Neuronal stem cell (in vitro differentiated cells): ENCODE results near the gene PRRC2B.
A peak's percentile ranks its signal among the peaks of the same experiment; 100 is the strongest.

ENCODE experiments used
- DNase-seq: peaks from one replicate; pipeline ENCODE4 v3.0.0-alpha.2; 2013; ENCODE audit warnings: low spot score
- H2AFZ ChIP-seq: one replicate; pipeline ENCODE4 v1.6.1; 2013; ENCODE audit warnings: mild to moderate bottlenecking, low read length, inconsistent platforms
- H2AK5ac ChIP-seq: 2 replicates; pipeline ENCODE4 v1.6.1; 2013; ENCODE audit warnings: low read depth, mild to moderate bottlenecking, inconsistent platforms, low read length, moderate library complexity, mixed read lengths
- H2BK120ac ChIP-seq: 2 replicates; pipeline ENCODE4 v1.6.1; 2013; ENCODE audit warnings: low read depth, mild to moderate bottlenecking, inconsistent platforms, low read length, moderate library complexity, mixed read lengths
- H2BK12ac ChIP-seq: one replicate; pipeline ENCODE4 v1.6.1; 2013; ENCODE audit warnings: low read length, inconsistent platforms
- H2BK15ac ChIP-seq: 2 replicates; pipeline ENCODE4 v1.6.1; 2013; ENCODE audit warnings: mild to moderate bottlenecking, low read length, inconsistent platforms, mixed read lengths
- H2BK5ac ChIP-seq: one replicate; pipeline ENCODE4 v1.6.1; 2013; ENCODE audit warnings: inconsistent platforms, mild to moderate bottlenecking, low read length, moderate library complexity
- H3K14ac ChIP-seq: one replicate; pipeline ENCODE4 v1.6.1; 2013; ENCODE audit warnings: low read length, inconsistent platforms
- H3K18ac ChIP-seq: 2 replicates; pipeline ENCODE4 v1.6.1; 2013; ENCODE audit warnings: low read length, inconsistent platforms
- H3K23ac ChIP-seq: 2 replicates; pipeline ENCODE4 v1.6.1; 2013; ENCODE audit warnings: low read depth, mild to moderate bottlenecking, mixed read lengths, low read length, inconsistent platforms; ENCODE audit not compliant: poor library complexity
- H3K27ac ChIP-seq: replicated peaks from 3 replicates; pipeline ENCODE4 v1.5.1; 2013; ENCODE audit warnings: low read length, inconsistent platforms
- H3K27me3 ChIP-seq, 3 experiments: 2 replicates each; pipeline ENCODE4 v1.6.1; 2013; ENCODE audit warnings: low read length in 3 of 3, mild to moderate bottlenecking in 2 of 3, inconsistent platforms in 1 of 3, low read depth in 1 of 3, mixed read lengths in 1 of 3, moderate library complexity in 1 of 3; ENCODE audit not compliant: control insufficient read depth in 3 of 3, insufficient read depth in 3 of 3
- H3K36me3 ChIP-seq, 2 donors: replicated peaks in 1 of 2; 2 replicates each; pipeline ENCODE4 v1.6.1; 2013; ENCODE audit warnings: low read length in 2 of 2; ENCODE audit not compliant: control insufficient read depth in 2 of 2, insufficient read depth in 2 of 2
- H3K4ac ChIP-seq: 2 replicates; pipeline ENCODE4 v1.6.1; 2013; ENCODE audit warnings: inconsistent platforms, mild to moderate bottlenecking, low read length, moderate library complexity
- H3K4me1 ChIP-seq, 2 donors: 1 replicate in 1 of 2; 2 replicates in 1 of 2; pipeline ENCODE4 v1.6.1; 2013; ENCODE audit warnings: low read length in 2 of 2, low read depth in 1 of 2; ENCODE audit not compliant: control insufficient read depth in 2 of 2, insufficient read depth in 1 of 2
- H3K4me2 ChIP-seq: one replicate; pipeline ENCODE4 v1.6.1; 2013; ENCODE audit warnings: mild to moderate bottlenecking, low read length, inconsistent platforms; ENCODE audit not compliant: insufficient read depth, poor library complexity, severe bottlenecking
- H3K4me3 ChIP-seq, 2 donors: 2 replicates each; pipeline ENCODE4 v1.5.1; 2013; ENCODE audit warnings: low read length in 2 of 2, mild to moderate bottlenecking in 2 of 2, inconsistent platforms in 1 of 2, moderate library complexity in 1 of 2
- H3K79me1 ChIP-seq: one replicate; pipeline ENCODE4 v1.6.1; 2013; ENCODE audit warnings: low read depth, mild to moderate bottlenecking, inconsistent platforms, low read length, moderate library complexity
- H3K9ac ChIP-seq: one replicate; pipeline ENCODE4 v1.6.1; 2013; ENCODE audit warnings: mild to moderate bottlenecking, low read depth, low read length, inconsistent platforms; ENCODE audit not compliant: poor library complexity
- H3K9me3 ChIP-seq, 2 donors: replicated peaks in 1 of 2; 2 replicates each; pipeline versions ENCODE3 to v1.6.1; 2013; ENCODE audit warnings: low read length in 2 of 2, mild to moderate bottlenecking in 2 of 2, inconsistent platforms in 1 of 2, low read depth in 1 of 2, mixed read lengths in 1 of 2, moderate library complexity in 1 of 2; ENCODE audit not compliant: control insufficient read depth in 2 of 2, insufficient read depth in 1 of 2
- H4K8ac ChIP-seq: one replicate; pipeline ENCODE4 v1.6.1; 2013; ENCODE audit warnings: low read depth, mild to moderate bottlenecking, inconsistent platforms, low read length, moderate library complexity
- H4K91ac ChIP-seq: one replicate; pipeline ENCODE4 v1.6.1; 2013; ENCODE audit warnings: low read length, low read depth, mild to moderate bottlenecking, inconsistent platforms; ENCODE audit not compliant: poor library complexity
- WGBS, 2 donors: extraction: QIAGEN DNeasy Blood & Tissue Kit; methylation state at CpG; one replicate each; pipeline ENCODE4 v1.1.7; 2013; ENCODE audit warnings: missing lambda C conversion rate in 2 of 2, mixed read lengths in 1 of 2; ENCODE audit not compliant: insufficient read length in 2 of 2, insufficient replicate concordance in 1 of 2; ENCODE audit errors: extremely low coverage in 2 of 2; 5-methylcytosine and 5-hydroxymethylcytosine counted together

PRRC2B gene

GRCh38 chr9:131473198-131473885, 79.5 kb downstream of the PRRC2B start:
- H3K4me1 ChIP-seq: peaks cover 0 to 1% of the 10 kb centered on the region in 2 donors
- H4K91ac ChIP-seq: no peak overlapping the region
- no peak overlapping the region for H4K8ac ChIP-seq
- no peaks in the 10 kb centered on the region for H3K27me3 ChIP-seq
- no peak overlapping the region for H3K9ac ChIP-seq
- no peak overlapping the region for H3K14ac ChIP-seq
- H3K23ac ChIP-seq: no peak overlapping the region
- no peak overlapping the region for H3K4me3 ChIP-seq
- no peak overlapping the region for H2AK5ac ChIP-seq
- H2AFZ ChIP-seq: no peak overlapping the region
- H2BK120ac ChIP-seq: peak overlapping the region; percentile 30
- H2BK5ac ChIP-seq: no peak overlapping the region
- H2BK12ac ChIP-seq: no peak overlapping the region
- peaks cover 11% of the 10 kb centered on the region for H3K79me1 ChIP-seq
- no peak overlapping the region for H3K18ac ChIP-seq
- H3K36me3 ChIP-seq: peaks cover 78 to 98% of the 10 kb centered on the region in 2 donors
- no CpG with 5 or more reads among the region's 9 CpGs for WGBS, 2 donors
- no peak overlapping the region for H3K4ac ChIP-seq
- H2BK15ac ChIP-seq: no peak overlapping the region
- peak overlapping the region; percentile 43 for H3K27ac ChIP-seq
- no peak overlapping the region for H3K4me2 ChIP-seq
- no peaks in the 10 kb centered on the region for H3K9me3 ChIP-seq
- DNase-seq: no peak

- Histone ChIP-seq H3K4ac (no peak overlapping the region), H2AFZ (no peak overlapping the region), H2AK5ac (no peak overlapping the region), H3K18ac (no peak overlapping the region), H3K36me3 (peaks cover 78 to 98% of the 10 kb centered on the region in 2 donors), H2BK5ac (no peak overlapping the region), H3K79me1 (peaks cover 10% of the 10 kb centered on the region), H3K9ac (no peak overlapping the region), H4K91ac (no peak overlapping the region), H3K14ac (no peak overlapping the region), H3K27me3 (no peaks in the 10 kb centered on the region), H3K4me2 (no peak overlapping the region), H2BK120ac (peak overlapping the region; percentile 30), H3K4me1 (peaks cover 0 to 1% of the 10 kb centered on the region in 2 donors), H2BK12ac (no peak overlapping the region), H3K27ac (peak overlapping the region; percentile 43), H3K23ac (no peak overlapping the region), H2BK15ac (no peak overlapping the region), H3K9me3 (no peaks in the 10 kb centered on the region), H3K4me3 (no peak overlapping the region), H4K8ac (no peak overlapping the region)
- no peak for DNase-seq
- WGBS, 2 donors: no CpG with 5 or more reads among the region's 10 CpGs
Measured at GRCh38 chr9:131473891-131474290, 80.0 kb downstream of the PRRC2B start.

- H3K36me3 ChIP-seq: peaks cover 81 to 98% of the 10 kb centered on the region in 2 donors
- WGBS, 2 donors: no CpG with 5 or more reads among the region's 16 CpGs
- H3K9ac ChIP-seq: no peak overlapping the region
- no peaks in the 10 kb centered on the region for H3K9me3 ChIP-seq
- no peak overlapping the region for H2BK5ac ChIP-seq
- no peak overlapping the region for H2BK12ac ChIP-seq
- H3K79me1 ChIP-seq: peaks cover 15% of the 10 kb centered on the region
- H2BK15ac ChIP-seq: no peak overlapping the region
- no peak overlapping the region for H3K14ac ChIP-seq
- no peak overlapping the region for H3K4me3 ChIP-seq
- H3K4ac ChIP-seq: no peak overlapping the region
- no peaks in the 10 kb centered on the region for H3K27me3 ChIP-seq
- H2AFZ ChIP-seq: no peak overlapping the region
- H3K27ac ChIP-seq: no peak overlapping the region
- no peak overlapping the region for H4K8ac ChIP-seq
- peaks cover 0 to 1% of the 10 kb centered on the region in 2 donors for H3K4me1 ChIP-seq
- no peak overlapping the region for H3K4me2 ChIP-seq
- H3K23ac ChIP-seq: no peak overlapping the region
- no peak overlapping the region for H2AK5ac ChIP-seq
- no peak overlapping the region for H2BK120ac ChIP-seq
- H4K91ac ChIP-seq: no peak overlapping the region
- H3K18ac ChIP-seq: no peak overlapping the region
- DNase-seq: no peak
Measured at GRCh38 chr9:131474711-131475110, 80.8 kb downstream of the PRRC2B start.

- H3K79me1 ChIP-seq: peaks cover 14% of the 10 kb centered on the region
- H3K9me3 ChIP-seq: no peaks in the 10 kb centered on the region
- H4K8ac ChIP-seq: no peak overlapping the region
- peaks cover 79 to 98% of the 10 kb centered on the region in 2 donors for H3K36me3 ChIP-seq
- no peak overlapping the region for H3K4me2 ChIP-seq
- no peak overlapping the region for H2BK5ac ChIP-seq
- H2BK120ac ChIP-seq: no peak overlapping the region
- H2AK5ac ChIP-seq: no peak overlapping the region
- H3K4me3 ChIP-seq: no peak overlapping the region
- no peak overlapping the region for H3K4ac ChIP-seq
- H3K27me3 ChIP-seq: no peaks in the 10 kb centered on the region
- H3K23ac ChIP-seq: no peak overlapping the region
- H2AFZ ChIP-seq: no peak overlapping the region
- H3K18ac ChIP-seq: no peak overlapping the region
- H3K4me1 ChIP-seq: peaks cover 0 to 1% of the 10 kb centered on the region in 2 donors
- no peak overlapping the region for H3K27ac ChIP-seq
- no peak overlapping the region for H3K9ac ChIP-seq
- no peak overlapping the region for H2BK12ac ChIP-seq
- H3K14ac ChIP-seq: no peak overlapping the region
- WGBS, 2 donors: no CpG with 5 or more reads among the region's 46 CpGs
- H2BK15ac ChIP-seq: no peak overlapping the region
- no peak overlapping the region for H4K91ac ChIP-seq
- DNase-seq: no peak
Measured at GRCh38 chr9:131475111-131475955, 81.4 kb downstream of the PRRC2B start.
